IMR-90 (cell line): ENCODE measurements around the gene RAPSN. TPM values are rescaled to one million over a fixed set of nuclear protein-coding genes. Genes with fewer than 3 reads are reported as not detected.

ENCODE experiments used
- ATAC-seq: fragments of 200-7000 bp; cut with Tn5 transposase; 2 replicates; pipeline ENCODE4 v1.9.1; 2020; ENCODE audit warnings: low read depth, mild to moderate bottlenecking, moderate library complexity
- BruUV-seq: library from RNA; stranded (reverse); fragments of 400-500 nt; replicated peaks from 2 replicates; lab custom pipeline; 2021; lab: Mats Ljungman, UMichigan
- CTCF ChIA-PET: fragments of 300-600 bp; formaldehyde crosslinking; extraction: SDS; loops from one replicate; lab custom pipeline; 2021; ENCODE audit warnings: antibody characterized with exemption; lab: Yijun Ruan, JAX
- POLR2A ChIA-PET: fragments of 300-600 bp; sonication (Branson Sonifier 250); formaldehyde crosslinking; loops from one replicate; lab custom pipeline; 2022; ENCODE audit warnings: antibody characterized with exemption; ENCODE audit not compliant: unreplicated experiment; lab: Charles Lee
- DNase-seq: peaks from one replicate; pipeline ENCODE4 v3.0.0; 2013
- H2AFZ ChIP-seq: replicated peaks from 2 replicates; pipeline ENCODE3; 2013; ENCODE audit warnings: low read length, mild to moderate bottlenecking; ENCODE audit not compliant: poor library complexity
- H2AK5ac ChIP-seq: 2 replicates; pipeline ENCODE4 v1.6.1; 2013; ENCODE audit warnings: low read depth, low read length, inconsistent platforms
- H2AK9ac ChIP-seq: replicated peaks from 2 replicates; pipeline ENCODE3; 2013; ENCODE audit warnings: mild to moderate bottlenecking, low read depth, low read length, moderate library complexity; ENCODE audit not compliant: poor library complexity
- H2BK120ac ChIP-seq: 2 replicates; pipeline ENCODE4 v1.6.1; 2013; ENCODE audit warnings: low read depth, low read length, inconsistent platforms
- H2BK15ac ChIP-seq: 3 replicates; pipeline ENCODE4 v1.6.1; 2013; ENCODE audit warnings: low read depth, low read length, inconsistent platforms
- H2BK20ac ChIP-seq: 2 replicates; pipeline ENCODE4 v1.6.1; 2013; ENCODE audit warnings: low read depth, mild to moderate bottlenecking, inconsistent platforms, low read length, moderate library complexity
- H2BK5ac ChIP-seq: 2 replicates; pipeline ENCODE4 v1.6.1; 2013; ENCODE audit warnings: mild to moderate bottlenecking, low read depth, low read length, inconsistent platforms; ENCODE audit not compliant: poor library complexity, severe bottlenecking
- H3K14ac ChIP-seq: replicated peaks from 2 replicates; pipeline ENCODE4 v1.6.1; 2013; ENCODE audit warnings: low read depth, low read length, inconsistent platforms
- H3K18ac ChIP-seq: 2 replicates; pipeline ENCODE4 v1.6.1; 2013; ENCODE audit warnings: low read depth, low read length, control low read depth
- H3K23ac ChIP-seq: 2 replicates; pipeline ENCODE4 v1.6.1; 2013; ENCODE audit warnings: low read depth, low read length, inconsistent platforms
- H3K27ac ChIP-seq: 2 replicates; pipeline ENCODE4 v1.5.1; 2013; ENCODE audit warnings: mild to moderate bottlenecking, control low read depth, low read length; ENCODE audit not compliant: insufficient read depth
- H3K27me3 ChIP-seq: 2 replicates; pipeline ENCODE4 v1.6.1; 2013; ENCODE audit warnings: low read length; ENCODE audit not compliant: control insufficient read depth, insufficient read depth
- H3K36me3 ChIP-seq: 2 replicates; pipeline ENCODE4 v1.6.1; 2013; ENCODE audit warnings: low read length, mixed read lengths; ENCODE audit not compliant: control insufficient read depth, insufficient read depth
- H3K4ac ChIP-seq: 2 replicates; pipeline ENCODE4 v1.6.1; 2013; ENCODE audit warnings: low read depth, low read length, inconsistent platforms
- H3K4me1 ChIP-seq: 2 replicates; pipeline ENCODE4 v1.6.1; 2013; ENCODE audit warnings: low read length, mixed read lengths; ENCODE audit not compliant: control insufficient read depth, insufficient read depth
- H3K4me2 ChIP-seq: 2 replicates; pipeline ENCODE4 v1.6.1; 2013; ENCODE audit warnings: low read depth, mild to moderate bottlenecking, control low read depth, low read length, moderate library complexity
- H3K4me3 ChIP-seq: 2 replicates; pipeline ENCODE4 v1.5.1; 2013; ENCODE audit warnings: low read depth, mild to moderate bottlenecking, control low read depth, low read length, moderate library complexity; ENCODE audit not compliant: insufficient read depth
- H3K56ac ChIP-seq: 2 replicates; pipeline ENCODE4 v1.6.1; 2013; ENCODE audit warnings: low read length, inconsistent platforms; ENCODE audit not compliant: insufficient read depth; ENCODE audit errors: extremely low read depth
- H3K79me1 ChIP-seq, 2 experiments: 2 replicates each; pipeline ENCODE4 v1.6.1; 2013; ENCODE audit warnings: low read length in 2 of 2, inconsistent platforms in 1 of 2, low read depth in 1 of 2
- H3K9ac ChIP-seq: 2 replicates; pipeline ENCODE4 v1.6.1; 2013; ENCODE audit warnings: low read depth, low read length, control low read depth
- H3K9me1 ChIP-seq: 2 replicates; pipeline ENCODE4 v1.6.1; 2013; ENCODE audit warnings: low read length, inconsistent platforms; ENCODE audit not compliant: insufficient read depth
- H3K9me3 ChIP-seq: 2 replicates; pipeline ENCODE4 v1.6.1; 2013; ENCODE audit warnings: low read length; ENCODE audit not compliant: control insufficient read depth, insufficient read depth
- H4K20me1 ChIP-seq: 2 replicates; pipeline ENCODE4 v1.6.1; 2013; ENCODE audit warnings: low read length, inconsistent platforms; ENCODE audit not compliant: insufficient read depth
- H4K5ac ChIP-seq: 2 replicates; pipeline ENCODE4 v1.6.1; 2013; ENCODE audit warnings: mild to moderate bottlenecking, low read depth, low read length, control low read depth
- H4K8ac ChIP-seq, 2 experiments: 2 replicates each; pipeline ENCODE4 v1.6.1; 2013; ENCODE audit warnings: low read depth in 2 of 2, low read length in 2 of 2, control low read depth in 1 of 2, inconsistent platforms in 1 of 2
- H4K91ac ChIP-seq: 2 replicates; pipeline ENCODE4 v1.6.1; 2013; ENCODE audit warnings: low read depth, low read length, inconsistent platforms; ENCODE audit not compliant: insufficient read depth
- BHLHE40 ChIP-seq: fragments of 150-350 bp; IDR thresholded peaks from 2 replicates; pipeline ENCODE4 v1.6.1; 2016; ENCODE audit warnings: mild to moderate bottlenecking, low read depth, low read length
- FOS ChIP-seq: fragments of 150-350 bp; IDR thresholded peaks from 2 replicates; pipeline ENCODE4 v1.6.1; 2016; ENCODE audit warnings: low read depth, low read length
- MAZ ChIP-seq: IDR thresholded peaks from 2 replicates; pipeline ENCODE4 v1.6.1; 2012; ENCODE audit warnings: low read depth, mild to moderate bottlenecking, low read length, improper control_type of control experiment, moderate library complexity, borderline replicate concordance
- MXI1 ChIP-seq: IDR thresholded peaks from 2 replicates; pipeline ENCODE4 v1.6.1; 2012; ENCODE audit warnings: low read depth, mild to moderate bottlenecking, low read length, moderate library complexity, borderline replicate concordance
- POLR2A ChIP-seq: IDR thresholded peaks from 2 replicates; pipeline ENCODE4 v1.6.1; 2012; ENCODE audit warnings: mild to moderate bottlenecking, low read depth, low read length
- RFX5 ChIP-seq: IDR thresholded peaks from 2 replicates; pipeline ENCODE4 v1.8.0; 2012; ENCODE audit warnings: low read depth, mild to moderate bottlenecking, low read length, moderate library complexity
- SMC3 ChIP-seq: fragments of 150-350 bp; IDR thresholded peaks from 2 replicates; pipeline ENCODE4 v1.6.1; 2016; ENCODE audit warnings: low read depth, mild to moderate bottlenecking, antibody characterized with exemption, low read length, moderate library complexity
- WGBS, 2 experiments: methylation state at CpG; one replicate each; pipeline versions ENCODE4 v1.1.5 to v1.1.7; 2013; ENCODE audit warnings: missing lambda C conversion rate in 2 of 2; ENCODE audit not compliant: insufficient read length in 1 of 2; ENCODE audit errors: extremely low coverage in 2 of 2; 5-methylcytosine and 5-hydroxymethylcytosine counted together
- dilution Hi-C: fragments of 300-500 bp; cut with HindIII; formaldehyde crosslinking; loops from one replicate; pipeline ENCODE4 v1.14.3; 2018; ENCODE audit warnings: low sequenced_read_pairs; ENCODE audit not compliant: unreplicated experiment
- in situ Hi-C: fragments of 300-500 bp; cut with MboI; formaldehyde crosslinking; loops from 3 replicates; pipeline ENCODE4 v1.14.3; 2019; ENCODE audit warnings: low sequenced_read_pairs, inconsistent platforms, mixed read lengths
- intact Hi-C: fragments of 100-400 bp; cut with micrococcal nuclease; formaldehyde crosslinking; loops from 2 replicates; pipeline ENCODE4 v1.10.0; 2022
- polyA plus RNA-seq, 3 experiments: library from polyadenylated mRNA; depleted of rRNA; stranded (reverse); fragments of >200 nt; gene quantifications; 2 replicates each; pipeline ENCODE4 v1.2.3, GENCODE V29; 2012; ENCODE audit warnings: low replicate concordance in 1 of 3
- total RNA-seq: library from RNA; depleted of rRNA; stranded (reverse); fragments of >200 nt; gene quantifications from 2 replicates; pipeline ENCODE4 v1.2.3, GENCODE V29; 2012

Gene RAPSN
- total and polyA plus RNA-seq, 2 of the 4 experiments (the other 2 are of a cell fraction): 0.03 TPM; not detected in 1

DNA sequence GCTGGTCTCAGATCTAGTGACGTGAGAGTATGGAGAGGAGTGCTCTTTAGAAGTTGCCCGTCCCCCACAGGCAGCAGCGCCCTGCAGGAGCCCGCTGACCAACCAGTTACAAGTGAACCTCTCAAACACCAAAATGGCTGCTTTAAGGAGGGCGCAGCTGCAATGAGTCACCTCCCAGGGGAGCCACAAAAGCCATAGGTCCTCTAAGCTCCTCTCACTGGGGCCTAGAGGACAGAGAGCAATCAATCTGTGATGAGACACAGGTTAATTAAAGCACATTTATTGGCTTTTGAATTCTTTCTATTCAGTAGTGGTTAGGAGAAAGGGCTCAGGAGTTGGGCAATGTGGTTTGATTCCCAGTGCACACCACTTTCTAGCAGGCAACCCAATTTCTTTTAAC is 15.5 kb upstream of the RAPSN start:
- Histone ChIP-seq H2BK15ac (no peak overlapping the region), H4K5ac (no peak overlapping the region), H3K23ac (no peak overlapping the region), H3K36me3 (peaks cover 20% of the 10 kb centered on the region), H2BK5ac (no peak overlapping the region), H3K4ac (no peak overlapping the region), H4K91ac (no peak overlapping the region), H3K9me1 (peaks cover 12% of the 10 kb centered on the region), H4K20me1 (peaks cover 25% of the 10 kb centered on the region), H3K4me2 (no peak overlapping the region), H3K9me3 (no peaks in the 10 kb centered on the region), H2BK20ac (no peak overlapping the region), H3K27me3 (no peaks in the 10 kb centered on the region), H3K9ac (no peak overlapping the region), H2AFZ (no peak overlapping the region), H3K18ac (no peak overlapping the region), H2AK5ac (no peak overlapping the region), H3K56ac (no peak overlapping the region), H4K8ac (no peak overlapping the region), H3K27ac (no peak overlapping the region), H3K79me1 (peaks cover 41 to 74% of the 10 kb centered on the region in 2 experiments), H3K4me3 (no peak overlapping the region), H3K4me1 (peaks cover 12% of the 10 kb centered on the region), H2AK9ac (no peak overlapping the region), H3K14ac (no peak overlapping the region), H2BK120ac (no peak overlapping the region)
- DNase-seq: peak; percentile 42
- ChIA-PET CTCF (interaction anchor here (0.6 kb wide), 1 partner anchor 150 kb away, joined by 3 read pairs; no protein-coding TSS in a partner anchor), POLR2A (no interaction called here)
- no peak for ATAC-seq
- in situ Hi-C loops: no loop called here
- TF ChIP-seq RFX5 (no peak), MXI1 (no peak), SMC3 (no peak), BHLHE40 (no peak), FOS (no peak), POLR2A (no peak), MAZ (no peak)
- no CpG with 5 or more reads among the region's 5 CpGs for WGBS, 2 experiments
- intact Hi-C loops: no loop called here
- no TSS peak for BruUV-seq
- dilution Hi-C loops: no loop called here
